Smooth muscle cell (in vitro differentiated cells): ENCODE results near the gene CACNA1C. TPM values are rescaled to one million over a fixed set of nuclear protein-coding genes. Genes with fewer than 3 reads are reported as not detected.

Experiments
- DNase-seq: peaks from one replicate; lab custom pipeline; 2025; ENCODE audit not compliant: unreplicated experiment; lab: John Stamatoyannopoulos, UW
- H2AFZ ChIP-seq: fragments of 200-600 bp; sonication (generic); 2 replicates; pipeline ENCODE4 v1.6.0; 2016; ENCODE audit warnings: antibody characterized with exemption, low read depth, mild to moderate bottlenecking
- H3F3A ChIP-seq: fragments of 200-600 bp; sonication (generic); 2 replicates; pipeline ENCODE4 v1.6.0; 2017; ENCODE audit warnings: antibody characterized with exemption, low read depth
- H3K27ac ChIP-seq: fragments of 200-600 bp; sonication (generic); 2 replicates; pipeline ENCODE4 v1.5.1; 2016; ENCODE audit warnings: low read depth, mild to moderate bottlenecking
- H3K27me3 ChIP-seq: fragments of 200-600 bp; sonication (generic); 2 replicates; pipeline ENCODE4 v1.6.1; 2016; ENCODE audit warnings: low read depth, mild to moderate bottlenecking
- H3K36me3 ChIP-seq: fragments of 200-600 bp; sonication (generic); 2 replicates; pipeline ENCODE4 v1.5.1; 2016; ENCODE audit warnings: low read depth
- H3K4me1 ChIP-seq: fragments of 200-600 bp; sonication (generic); 2 replicates; pipeline ENCODE4 v1.5.1; 2016; ENCODE audit warnings: low read depth
- H3K4me2 ChIP-seq: fragments of 200-600 bp; sonication (generic); 2 replicates; pipeline ENCODE4 v1.6.0; 2016; ENCODE audit warnings: mild to moderate bottlenecking
- H3K4me3 ChIP-seq: fragments of 200-600 bp; sonication (generic); 2 replicates; pipeline ENCODE4 v1.5.1; 2016; ENCODE audit warnings: mild to moderate bottlenecking
- H3K79me2 ChIP-seq: fragments of 200-600 bp; sonication (generic); 2 replicates; pipeline ENCODE4 v1.6.0; 2016; ENCODE audit warnings: low read depth, mild to moderate bottlenecking
- H3K9ac ChIP-seq: fragments of 200-600 bp; sonication (generic); 2 replicates; pipeline ENCODE4 v1.6.0; 2016; ENCODE audit warnings: low read depth
- H3K9me3 ChIP-seq: fragments of 200-600 bp; sonication (generic); replicated peaks from 2 replicates; pipeline ENCODE4 v1.5.1; 2016; ENCODE audit warnings: low read depth
- H4K20me1 ChIP-seq: fragments of 200-600 bp; sonication (generic); 2 replicates; pipeline ENCODE4 v1.6.0; 2016; ENCODE audit warnings: low read depth
- CTCF ChIP-seq: fragments of 200-600 bp; sonication (generic); IDR thresholded peaks from 2 replicates; pipeline ENCODE4 v1.5.1; 2017; ENCODE audit warnings: borderline replicate concordance, mild to moderate bottlenecking, antibody characterized with exemption; ENCODE audit not compliant: insufficient read depth, poor library complexity, severe bottlenecking
- WGBS: methylation state at CpG from one replicate; pipeline ENCODE4 v1.1.7; 2016; ENCODE audit warnings: low lambda C conversion rate; 5-methylcytosine and 5-hydroxymethylcytosine counted together
- polyA plus RNA-seq: library from polyadenylated mRNA; unstranded; fragments of >200 nt; fragmentation: Nextera tagmentation; extraction: Ambion mirVana; gene quantifications from 2 replicates; pipeline ENCODE4 v1.2.1, GENCODE V29; 2016
- total RNA-seq: library from RNA; depleted of rRNA; stranded (reverse); fragments of >200 nt; gene quantifications from 2 replicates; pipeline ENCODE4 v1.2.3, GENCODE V29; 2014

CACNA1C gene
- total and polyA plus RNA-seq, 2 experiments from 2014 or later = 1.6 to 4.5 TPM

DNA sequence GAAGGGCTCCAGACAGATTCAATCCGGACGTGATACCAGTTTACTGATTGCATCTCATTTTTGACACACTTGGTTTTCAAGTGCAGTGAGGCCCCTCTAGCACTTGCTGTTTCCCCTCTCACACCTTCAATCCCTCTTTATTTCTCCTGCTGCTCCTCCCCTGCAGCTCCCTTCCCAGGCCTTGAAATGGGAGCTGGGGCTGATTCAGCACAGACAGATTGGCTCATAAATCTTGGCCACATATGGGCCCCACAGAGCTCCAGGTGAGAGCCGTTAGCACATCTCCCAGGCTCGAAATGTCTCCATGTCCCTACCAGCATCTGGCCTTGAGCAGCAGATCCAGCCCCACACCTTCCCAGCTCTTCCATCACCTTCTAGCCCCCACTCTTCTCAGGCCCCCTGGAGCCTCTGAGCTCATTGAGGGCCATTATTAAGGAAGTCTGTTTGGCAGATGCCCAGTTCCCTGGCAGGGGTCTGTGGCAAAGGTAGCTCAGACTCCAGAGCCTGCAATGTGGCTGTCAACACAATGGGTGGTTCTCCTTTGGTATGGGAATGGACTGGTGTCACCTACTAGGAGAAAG lies 521.7 kb downstream of the CACNA1C start:
- Histone ChIP-seq H3K79me2 (no peaks in the 10 kb centered on the region), H3K36me3 (no peaks in the 10 kb centered on the region), H2AFZ (no peak overlapping the region), H3K9me3 (no peaks in the 10 kb centered on the region), H4K20me1 (no peaks in the 10 kb centered on the region), H3F3A (no peaks in the 10 kb centered on the region), H3K9ac (no peak overlapping the region), H3K27me3 (no peaks in the 10 kb centered on the region), H3K27ac (no peak overlapping the region), H3K4me3 (no peak overlapping the region), H3K4me1 (no peaks in the 10 kb centered on the region), H3K4me2 (no peak overlapping the region)
- no peak for TF ChIP-seq CTCF
- no peak for DNase-seq
- WGBS = 75% methylated on average over 4 of the region's 4 CpGs

DNA sequence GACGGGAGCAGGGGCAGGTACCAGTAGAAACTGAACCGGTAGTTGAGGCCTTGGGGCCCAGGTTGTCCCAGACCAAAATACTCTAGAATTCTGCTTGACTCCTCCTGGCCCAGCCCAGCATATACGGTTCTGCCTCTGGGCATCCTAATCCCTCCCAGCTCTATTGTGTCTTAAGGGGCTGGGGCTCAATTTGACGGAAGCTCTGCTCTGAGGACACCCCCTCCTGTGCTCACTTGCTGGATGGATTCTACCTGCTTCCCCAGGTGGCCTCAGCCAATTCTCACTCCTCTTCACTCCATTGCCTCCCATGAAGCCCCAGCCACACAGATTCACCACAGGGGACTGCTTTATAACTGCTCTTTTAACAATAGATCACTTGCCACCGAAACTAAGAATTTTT lies 522.5 kb downstream of the CACNA1C start:
- 84% methylated on average over 5 of the region's 5 CpGs for WGBS
- H3K4me3 ChIP-seq = no peak overlapping the region
- no peaks in the 10 kb centered on the region for H3K79me2 ChIP-seq
- H3K4me2 ChIP-seq = no peak overlapping the region
- no peaks in the 10 kb centered on the region for H4K20me1 ChIP-seq
- no peaks in the 10 kb centered on the region for H3K9me3 ChIP-seq
- H3K27me3 ChIP-seq = no peaks in the 10 kb centered on the region
- no peak for TF ChIP-seq CTCF
- no peaks in the 10 kb centered on the region for H3F3A ChIP-seq
- H3K36me3 ChIP-seq = no peaks in the 10 kb centered on the region
- no peak for DNase-seq
- H3K9ac ChIP-seq = no peak overlapping the region
- no peaks in the 10 kb centered on the region for H3K4me1 ChIP-seq
- no peak overlapping the region for H2AFZ ChIP-seq
- H3K27ac ChIP-seq = no peak overlapping the region

- H3F3A ChIP-seq = no peaks in the 10 kb centered on the region
- H3K4me2 ChIP-seq = no peak overlapping the region
- no peak for TF ChIP-seq CTCF
- H3K79me2 ChIP-seq = no peaks in the 10 kb centered on the region
- no peak overlapping the region for H3K9ac ChIP-seq
- no peak for DNase-seq
- no peak overlapping the region for H3K27ac ChIP-seq
- no peaks in the 10 kb centered on the region for H3K36me3 ChIP-seq
- 97% methylated on average over 9 of the region's 9 CpGs for WGBS
- H3K4me1 ChIP-seq = no peaks in the 10 kb centered on the region
- H3K9me3 ChIP-seq = no peaks in the 10 kb centered on the region
- H4K20me1 ChIP-seq = no peaks in the 10 kb centered on the region
- peaks cover 6% of the 10 kb centered on the region for H3K27me3 ChIP-seq
- no peak overlapping the region for H3K4me3 ChIP-seq
- H2AFZ ChIP-seq = no peak overlapping the region
Measured at GRCh38 chr12:2578211-2578610, 525.4 kb downstream of the CACNA1C start.

DNA sequence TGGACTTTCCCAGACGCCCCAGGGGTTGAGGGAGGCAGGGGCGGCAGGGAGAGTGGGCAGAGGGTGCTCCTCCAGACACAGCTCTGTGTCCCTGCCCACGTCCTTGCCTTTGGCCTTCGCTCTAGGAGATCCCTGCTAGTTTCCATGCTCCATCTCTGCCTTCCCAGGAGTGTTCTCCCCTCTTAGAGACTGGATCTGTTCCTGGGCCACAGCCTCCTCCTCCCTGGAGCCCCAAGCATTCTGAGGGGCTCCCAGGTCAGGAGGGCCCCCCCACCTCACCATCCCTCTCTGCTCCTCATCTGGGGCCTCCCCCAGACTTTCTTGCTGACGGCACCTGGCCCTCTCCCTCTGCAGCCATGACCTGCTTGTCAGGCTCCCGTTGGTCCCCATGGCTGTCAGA lies 526.0 kb downstream of the CACNA1C start:
- Histone ChIP-seq H4K20me1 (no peaks in the 10 kb centered on the region), H2AFZ (no peak overlapping the region), H3F3A (no peaks in the 10 kb centered on the region), H3K4me1 (no peaks in the 10 kb centered on the region), H3K9me3 (no peaks in the 10 kb centered on the region), H3K27ac (no peak overlapping the region), H3K4me3 (no peak overlapping the region), H3K36me3 (no peaks in the 10 kb centered on the region), H3K79me2 (no peaks in the 10 kb centered on the region), H3K4me2 (no peak overlapping the region), H3K9ac (no peak overlapping the region), H3K27me3 (peaks cover 10% of the 10 kb centered on the region)
- TF ChIP-seq CTCF = no peak
- 95% methylated on average over 6 of the region's 6 CpGs for WGBS
- no peak for DNase-seq
